ENCODE measurements around the gene VPREB1.

VPREB1 gene

DNA sequence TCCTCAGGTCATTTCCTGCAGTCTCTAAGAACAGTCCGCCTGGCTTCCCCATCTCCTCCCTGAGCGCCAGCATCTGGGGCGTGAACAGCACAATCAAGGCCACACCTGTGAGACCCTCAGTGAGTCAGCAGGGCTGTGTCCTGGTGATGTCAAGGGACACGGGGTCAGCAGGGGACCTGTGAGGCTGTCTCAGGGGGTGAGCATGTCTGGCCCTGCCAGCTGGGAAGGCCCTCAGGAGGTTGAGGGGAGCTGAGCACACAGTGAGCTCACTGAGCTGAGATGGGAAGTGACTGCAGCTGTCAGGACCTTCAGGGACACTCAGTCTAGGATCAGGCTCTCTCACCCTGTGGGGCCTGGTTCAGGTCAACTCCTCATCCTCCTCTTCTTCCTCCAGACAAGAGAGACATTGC, 46.6 kb upstream of the VPREB1 start:
- Histone ChIP-seq H3K36me3 (ENCODE audit: control insufficient read depth, insufficient read depth, low read length) (no peaks in the 10 kb centered on the region), H3K27me3 (replicated peaks; ENCODE audit: control insufficient read depth, insufficient read depth, low read length) (no peaks in the 10 kb centered on the region), H3K4me3 (replicated peaks; ENCODE audit: low read depth, low read length) (no peak overlapping the region)
- TF ChIP-seq, protein P1, sequence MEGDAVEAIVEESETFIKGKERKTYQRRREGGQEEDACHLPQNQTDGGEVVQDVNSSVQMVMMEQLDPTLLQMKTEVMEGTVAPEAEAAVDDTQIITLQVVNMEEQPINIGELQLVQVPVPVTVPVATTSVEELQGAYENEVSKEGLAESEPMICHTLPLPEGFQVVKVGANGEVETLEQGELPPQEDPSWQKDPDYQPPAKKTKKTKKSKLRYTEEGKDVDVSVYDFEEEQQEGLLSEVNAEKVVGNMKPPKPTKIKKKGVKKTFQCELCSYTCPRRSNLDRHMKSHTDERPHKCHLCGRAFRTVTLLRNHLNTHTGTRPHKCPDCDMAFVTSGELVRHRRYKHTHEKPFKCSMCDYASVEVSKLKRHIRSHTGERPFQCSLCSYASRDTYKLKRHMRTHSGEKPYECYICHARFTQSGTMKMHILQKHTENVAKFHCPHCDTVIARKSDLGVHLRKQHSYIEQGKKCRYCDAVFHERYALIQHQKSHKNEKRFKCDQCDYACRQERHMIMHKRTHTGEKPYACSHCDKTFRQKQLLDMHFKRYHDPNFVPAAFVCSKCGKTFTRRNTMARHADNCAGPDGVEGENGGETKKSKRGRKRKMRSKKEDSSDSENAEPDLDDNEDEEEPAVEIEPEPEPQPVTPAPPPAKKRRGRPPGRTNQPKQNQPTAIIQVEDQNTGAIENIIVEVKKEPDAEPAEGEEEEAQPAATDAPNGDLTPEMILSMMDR (IDR thresholded peaks at IDR 0.05; ENCODE audit: insufficient read depth, low read length, poor library complexity, severe bottlenecking) = no peak
- DNase-seq (ENCODE audit: extremely low read depth, insufficient read length) = no peak

DNA sequence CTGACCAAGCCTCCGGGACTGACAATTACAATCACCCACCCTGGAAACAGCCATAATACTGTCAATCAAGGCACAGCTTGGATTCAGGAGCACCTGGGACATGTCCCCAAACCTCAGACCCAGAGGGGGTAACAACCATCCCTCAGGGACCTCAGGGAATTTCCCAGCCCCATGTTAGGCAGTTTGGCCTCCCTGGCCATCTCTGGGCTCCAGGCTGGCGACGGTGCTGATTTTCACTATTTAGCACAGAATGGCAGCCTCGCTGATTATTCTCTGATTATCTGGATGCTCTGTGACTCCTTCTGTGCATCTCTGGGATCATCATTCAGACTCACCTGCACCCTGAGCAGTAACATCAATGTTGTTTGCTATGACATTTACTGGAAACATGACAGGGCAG, 45.8 kb upstream of the VPREB1 start:
- Histone ChIP-seq H3K27me3 (replicated peaks; ENCODE audit: control insufficient read depth, insufficient read depth, low read length) (no peaks in the 10 kb centered on the region), H3K36me3 (ENCODE audit: control insufficient read depth, insufficient read depth, low read length) (no peaks in the 10 kb centered on the region), H3K4me3 (replicated peaks; ENCODE audit: low read depth, low read length) (no peak overlapping the region)
- TF ChIP-seq, protein P1 (IDR thresholded peaks at IDR 0.05; ENCODE audit: insufficient read depth, low read length, poor library complexity, severe bottlenecking) = no peak
- no peak for DNase-seq (ENCODE audit: extremely low read depth, insufficient read length)

DNA sequence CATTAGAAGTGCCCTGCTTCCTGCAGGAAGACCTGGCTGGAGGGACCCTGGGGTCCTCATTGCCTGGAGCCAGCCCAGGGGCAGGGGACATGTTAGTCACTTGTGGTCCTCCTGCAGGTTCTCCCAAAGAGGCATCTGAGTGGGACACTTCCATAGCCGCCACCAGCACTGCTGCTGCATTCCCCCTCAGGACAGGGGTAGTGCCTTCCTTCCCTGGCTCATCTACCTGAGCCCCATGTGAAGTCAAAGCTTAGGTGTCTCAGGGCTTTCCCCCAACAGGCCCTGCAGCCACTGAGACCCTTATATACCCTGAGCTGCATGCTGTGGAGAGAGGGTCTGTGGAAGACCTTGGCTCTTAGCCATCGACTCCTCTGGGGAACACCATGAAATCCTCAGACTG, 45.0 kb upstream of the VPREB1 start:
- DNase-seq (ENCODE audit: extremely low read depth, insufficient read length) = no peak

DNA sequence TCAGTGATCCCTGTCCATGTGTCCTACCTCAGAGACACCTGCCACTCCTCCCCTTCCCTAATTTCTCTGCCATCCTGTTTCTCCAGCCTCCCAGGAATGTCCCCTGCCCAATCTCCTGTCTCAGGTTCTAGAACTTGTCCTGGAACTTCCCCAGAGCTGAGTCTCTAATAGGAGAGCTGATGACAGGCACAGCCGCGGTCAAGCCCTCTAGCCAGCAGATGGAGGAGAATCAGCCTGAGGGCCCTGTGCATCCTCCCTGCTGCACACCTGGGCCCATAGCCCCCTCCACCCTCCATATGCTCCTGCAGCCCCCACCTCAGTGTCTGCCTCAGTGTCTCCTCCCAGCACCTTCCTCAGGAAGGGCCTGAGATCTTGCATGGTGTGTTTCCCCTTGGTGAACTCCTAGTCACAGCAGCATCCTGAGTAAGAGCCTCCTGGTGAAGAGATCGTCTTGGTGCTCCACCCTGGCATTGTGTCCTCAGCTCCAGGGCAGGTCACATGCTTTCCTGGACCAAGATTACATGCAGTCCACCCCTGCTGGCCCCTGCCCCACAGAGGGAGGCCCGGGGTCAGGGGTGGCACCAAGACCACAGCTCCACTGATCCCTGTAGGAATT, 43.9 kb upstream of the VPREB1 start:
- TF ChIP-seq, protein P1 (IDR thresholded peaks at IDR 0.05; ENCODE audit: insufficient read depth, low read length, poor library complexity, severe bottlenecking) = no peak
- peak; percentile 35 for DNase-seq (ENCODE audit: extremely low read depth, insufficient read length)
- no peak overlapping the region for H3K4me3 ChIP-seq (replicated peaks; ENCODE audit: low read depth, low read length)
- H3K27me3 ChIP-seq (replicated peaks; ENCODE audit: control insufficient read depth, insufficient read depth, low read length) = no peaks in the 10 kb centered on the region
- H3K36me3 ChIP-seq (ENCODE audit: control insufficient read depth, insufficient read depth, low read length) = no peaks in the 10 kb centered on the region

More for the DNA sequence above, 45.0 kb upstream of the VPREB1 start:
- H3K27me3 ChIP-seq (replicated peaks; ENCODE audit: control insufficient read depth, insufficient read depth, low read length) = no peaks in the 10 kb centered on the region
- H3K4me3 ChIP-seq (replicated peaks; ENCODE audit: low read depth, low read length) = no peak overlapping the region
- TF ChIP-seq, protein P1 (IDR thresholded peaks at IDR 0.05; ENCODE audit: insufficient read depth, low read length, poor library complexity, severe bottlenecking) = no peak
- H3K36me3 ChIP-seq (ENCODE audit: control insufficient read depth, insufficient read depth, low read length) = no peaks in the 10 kb centered on the region

DNA sequence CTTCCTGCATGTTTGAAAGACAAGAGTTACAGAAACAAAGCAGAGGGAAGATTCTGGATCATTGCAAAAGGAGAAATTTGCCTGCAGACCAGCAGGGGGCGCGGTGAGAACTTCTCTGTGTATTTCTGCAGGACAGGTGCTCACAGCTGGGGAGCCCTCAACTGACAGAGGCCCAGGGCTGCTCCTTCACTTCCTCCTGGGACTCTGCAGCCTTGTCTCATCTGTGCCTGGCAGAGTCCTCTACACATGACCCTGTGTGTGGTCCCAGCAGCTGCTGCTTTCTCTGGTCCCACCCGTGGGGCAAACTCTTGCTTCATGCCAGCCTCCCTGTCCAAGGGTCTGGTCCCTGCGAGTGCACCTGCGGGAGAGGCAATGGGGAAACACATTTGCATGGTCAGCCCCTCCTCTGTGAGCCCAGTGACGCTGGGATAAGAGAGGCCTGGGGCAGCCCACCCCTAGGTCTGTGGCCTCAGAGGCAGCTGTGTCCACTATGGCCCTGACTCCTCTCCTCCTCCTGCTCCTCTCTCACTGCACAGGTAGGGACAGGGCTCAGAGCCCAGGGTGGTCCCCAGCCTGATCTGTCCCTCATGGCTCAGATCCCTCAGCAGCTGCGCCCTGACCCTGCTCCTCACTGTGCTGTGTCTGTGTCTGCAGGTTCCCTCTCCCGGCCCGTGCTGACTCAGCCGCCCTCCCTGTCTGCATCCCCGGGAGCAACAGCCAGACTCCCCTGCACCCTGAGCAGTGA, 43.2 kb upstream of the VPREB1 start:
- Histone ChIP-seq H3K27me3 (replicated peaks; ENCODE audit: control insufficient read depth, insufficient read depth, low read length) (no peaks in the 10 kb centered on the region), H3K4me3 (replicated peaks; ENCODE audit: low read depth, low read length) (no peak overlapping the region), H3K36me3 (ENCODE audit: control insufficient read depth, insufficient read depth, low read length) (no peaks in the 10 kb centered on the region)
- DNase-seq (ENCODE audit: extremely low read depth, insufficient read length) = peak; percentile 69
- TF ChIP-seq, protein P1 (IDR thresholded peaks at IDR 0.05; ENCODE audit: insufficient read depth, low read length, poor library complexity, severe bottlenecking) = peak; percentile 85

Data from GM06990 (cell line).